Left cardiac atrium (tissue), 4 donors: ENCODE results near the gene MRAS. TPM values are rescaled to one million over a fixed set of nuclear protein-coding genes. Genes with fewer than 3 reads are reported as not detected.

Experiments
- ATAC-seq, 2 donors: fragments of 200-7000 bp; cut with Tn5 transposase; one replicate each; pipeline ENCODE4 v1.9.1; 2020; ENCODE audit warnings: mild to moderate bottlenecking in 2 of 2, moderate library complexity in 2 of 2
- DNase-seq: peaks from one replicate; pipeline ENCODE4 v3.0.0-alpha.2; 2020
- intact Hi-C, 2 donors: fragments of 100-400 bp; cut with DNase I; formaldehyde crosslinking; loops; one replicate each; pipeline versions ENCODE4 v1.14.1 to v1.15.1; 2022 to 2023
- long read RNA-seq: library from polyadenylated mRNA; unstranded; transcript quantifications from one replicate; pipeline ENCODE4 v2.0.0, GENCODE V29; 2021
- total RNA-seq, 2 donors: library from RNA; stranded (reverse); fragmentation: NEBNext Ultra II Directional; extraction: Animal tissue kit (Norgen Biotek cat#: 25700); gene quantifications; one replicate each; pipeline ENCODE4 v1.2.1, GENCODE V29; 2021
- donor health status: DM: no; HTN: yes; CAD: no.
- donor health status: DM: no; HTN: yes; CAD: no; lungs with severe emphysema.
- donor health status: DM: yes; HTN: yes; CAD: no.
- donor health status: Dilated cardiomyopathy.

The MRAS gene
- 100 to 1,000 TPM; 213 to 242 TPM for total RNA-seq
- long read RNA-seq, full-length matches to known transcripts: 24 of 166 reads
- long read RNA-seq, partial matches to known transcripts: 8 of 166 reads
- long read RNA-seq, other reads (novel, unspliced or antisense): 134 of 166 reads

DNA sequence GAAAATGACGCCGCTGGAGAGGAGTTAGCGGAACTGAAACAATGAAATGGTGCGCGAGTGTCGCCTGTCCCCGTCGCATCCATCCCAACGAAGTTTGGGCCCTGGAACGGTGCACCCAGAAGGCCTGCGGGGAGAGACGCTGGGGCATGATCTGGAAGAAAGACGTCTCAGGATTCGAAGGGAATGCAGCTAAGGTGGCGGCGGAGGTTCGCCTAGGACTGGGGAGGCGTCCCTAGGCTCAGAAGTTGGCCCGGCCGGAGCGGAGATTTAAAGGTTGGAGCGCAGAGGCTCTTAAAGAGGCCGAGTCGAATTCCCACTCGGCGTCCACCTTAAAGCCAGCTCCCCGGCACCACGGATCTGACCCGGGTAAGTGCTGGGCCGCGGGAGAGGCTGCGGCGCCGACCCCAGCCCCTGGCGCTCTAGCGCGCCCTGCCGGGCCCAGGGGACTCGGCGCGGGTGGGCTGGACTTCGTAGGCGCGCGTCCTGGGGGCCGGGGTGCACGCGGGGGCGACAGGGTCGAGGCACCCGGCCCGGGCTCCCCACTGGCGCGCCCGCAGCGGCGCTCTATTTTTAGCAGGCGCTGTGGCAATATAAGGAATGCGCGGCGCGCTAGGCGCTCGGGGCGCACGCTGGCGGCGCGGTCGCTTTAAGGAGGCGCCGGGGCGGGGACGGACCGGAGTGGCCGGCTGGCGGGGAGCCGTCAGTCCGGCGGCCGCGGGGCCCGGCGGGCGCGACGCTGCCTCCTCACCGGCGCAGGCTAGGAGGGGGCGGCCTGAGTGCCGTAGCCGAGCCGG, at the start of gene MRAS:
Gene MRAS, plus strand, starts transcription at position 620 of the 794 bp plus-strand sequence. CDS start 24,305 bp downstream, outside the sequence.
- ATAC-seq (peak; percentile 82 to 84), DNase-seq (peak; percentile 86)
- intact Hi-C loops: no loop called here

DNA sequence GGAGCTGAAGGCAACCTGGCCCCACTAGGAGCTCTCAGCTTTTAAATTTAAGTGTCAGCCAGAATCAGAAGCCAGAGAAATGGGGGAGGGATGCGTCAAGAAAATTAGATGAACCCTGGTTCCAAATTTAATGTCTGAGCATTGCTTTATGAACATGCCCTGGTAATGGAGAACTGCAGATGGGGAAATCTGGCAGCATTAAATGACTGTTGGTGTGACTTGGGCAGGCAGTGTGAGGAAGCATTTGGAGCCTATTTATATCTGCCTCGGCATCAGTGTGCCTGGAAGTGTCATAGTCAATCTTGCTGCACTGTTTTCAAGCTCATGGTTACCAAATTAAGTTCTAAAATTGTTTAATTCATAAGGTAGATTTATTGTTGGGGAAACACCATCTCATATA, 47.7 kb upstream of the MRAS start:
- intact Hi-C loops: no loop called here
- ATAC-seq (no peak), DNase-seq (no peak)

DNA sequence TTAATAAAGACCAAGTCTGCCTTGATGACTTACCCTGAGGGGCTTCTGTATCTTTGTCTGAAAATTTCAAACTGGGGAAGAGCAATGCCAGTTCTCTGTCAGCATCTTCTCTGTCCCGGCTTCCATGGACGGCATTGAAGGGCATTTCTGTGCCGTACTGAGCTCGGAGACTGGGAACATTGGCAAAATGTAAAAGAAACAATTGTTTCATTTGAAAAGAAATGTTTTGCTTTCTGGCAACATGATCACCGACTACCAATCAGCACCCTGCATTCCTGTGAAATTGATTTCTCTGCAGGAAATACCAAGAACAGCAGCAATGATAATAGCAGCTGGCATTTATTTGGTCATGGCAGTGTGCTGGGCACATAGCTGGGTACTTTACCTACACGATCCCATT, 44.9 kb upstream of the MRAS start:
- DNase-seq: no peak
- intact Hi-C loops: no loop called here
- ATAC-seq: no peak

DNA sequence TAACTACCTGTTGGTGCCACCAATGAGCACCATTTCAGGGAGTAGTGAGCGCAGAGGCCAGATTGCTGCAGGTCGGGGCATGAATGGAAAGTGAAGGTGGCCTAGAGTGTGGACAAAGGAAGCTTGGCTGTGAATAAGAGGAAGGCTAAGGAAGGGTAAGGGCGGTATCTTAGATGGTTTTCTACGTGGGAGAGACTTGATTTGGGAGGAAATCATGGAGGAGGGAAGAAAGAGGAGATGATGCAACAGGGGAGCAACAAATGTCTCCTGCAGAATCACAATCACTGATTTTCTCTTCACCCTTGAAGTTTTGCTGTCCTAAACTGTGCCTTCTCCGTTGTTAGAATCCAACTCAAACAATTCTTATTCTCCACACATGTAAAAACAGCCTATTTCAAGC, 40.5 kb upstream of the MRAS start:
- intact Hi-C loops: no loop called here
- DNase-seq (no peak), ATAC-seq (no peak)

DNA sequence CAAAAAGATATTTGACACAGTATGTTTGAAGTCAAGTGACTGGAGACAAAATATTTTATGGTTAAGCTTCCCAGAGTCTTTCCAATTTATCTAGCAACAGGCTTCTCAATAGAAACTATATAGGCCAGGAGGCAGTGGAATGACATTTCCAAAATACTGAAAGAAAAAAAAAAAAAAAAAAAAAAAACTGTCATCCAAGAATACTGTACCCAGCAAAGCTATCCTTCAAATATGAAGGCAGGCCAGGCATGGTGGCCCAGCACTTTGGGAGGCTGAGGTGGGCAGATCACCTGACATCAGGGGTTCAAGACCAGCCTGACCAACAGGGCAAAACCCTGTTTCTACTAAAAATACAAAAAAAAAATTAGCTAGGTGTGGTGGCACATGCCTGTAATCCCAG, 39.6 kb upstream of the MRAS start:
- ATAC-seq (no peak), DNase-seq (no peak)
- intact Hi-C loops: no loop called here

DNA sequence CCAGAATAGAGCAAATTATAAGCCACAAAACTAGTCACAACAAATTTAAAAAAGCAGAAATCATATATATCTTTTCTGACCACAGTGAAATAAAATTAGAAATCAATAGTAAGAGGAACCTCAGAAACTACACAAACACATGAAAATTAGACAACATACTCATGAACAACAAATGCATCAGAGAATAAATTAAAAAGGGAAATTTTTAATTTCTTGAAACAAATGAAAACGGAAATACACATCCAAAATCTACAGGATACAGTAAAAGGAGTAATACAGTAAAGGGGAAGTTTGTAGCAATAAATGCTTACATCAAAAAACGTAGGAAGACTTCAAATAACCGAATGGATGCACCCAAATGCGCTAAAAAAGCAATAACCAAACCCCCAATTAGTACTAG, 37.9 kb upstream of the MRAS start:
- ATAC-seq: no peak
- intact Hi-C loops: no loop called here
- no peak for DNase-seq

DNA sequence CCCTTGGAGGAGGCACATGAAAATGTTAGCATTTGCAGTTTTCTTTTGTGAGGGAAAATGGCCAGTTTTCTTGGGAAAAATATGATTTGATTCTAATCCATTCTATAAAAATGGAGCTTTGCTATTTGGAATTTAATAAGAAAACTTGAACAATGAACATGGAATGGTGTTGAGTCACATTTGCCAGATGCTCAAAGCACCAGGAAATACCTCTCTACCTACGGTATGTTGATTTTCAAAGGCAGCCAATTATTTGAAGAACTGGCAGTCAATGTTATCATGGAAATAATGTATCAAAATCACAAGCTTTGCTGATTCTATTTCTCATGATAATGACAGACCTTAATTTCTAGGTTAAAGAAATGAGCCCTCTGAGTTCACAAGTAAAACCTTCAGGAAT, 33.6 kb upstream of the MRAS start:
- intact Hi-C loops: no loop called here
- ATAC-seq (no peak), DNase-seq (no peak)

DNA sequence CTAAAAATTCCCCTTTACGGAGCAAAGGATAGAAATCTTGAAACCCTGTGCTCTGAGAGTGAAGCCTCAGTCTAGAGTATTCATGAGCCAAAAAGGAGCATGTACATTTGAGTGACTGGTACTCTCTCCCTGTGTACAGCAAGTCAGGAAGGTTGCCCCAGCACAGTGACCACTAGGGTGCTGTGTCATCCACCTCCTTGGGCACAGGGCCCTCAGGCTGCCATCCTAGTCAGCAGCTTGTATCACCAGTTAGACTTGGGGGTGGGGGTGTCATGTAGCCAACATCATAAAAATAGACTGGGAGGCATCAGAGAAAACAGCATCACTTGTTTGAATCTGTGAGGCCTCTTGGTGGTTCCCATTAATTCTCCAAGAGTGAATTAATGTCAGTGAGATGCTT, 30.7 kb upstream of the MRAS start:
- no peak for ATAC-seq
- intact Hi-C loops: no loop called here
- DNase-seq: no peak

DNA sequence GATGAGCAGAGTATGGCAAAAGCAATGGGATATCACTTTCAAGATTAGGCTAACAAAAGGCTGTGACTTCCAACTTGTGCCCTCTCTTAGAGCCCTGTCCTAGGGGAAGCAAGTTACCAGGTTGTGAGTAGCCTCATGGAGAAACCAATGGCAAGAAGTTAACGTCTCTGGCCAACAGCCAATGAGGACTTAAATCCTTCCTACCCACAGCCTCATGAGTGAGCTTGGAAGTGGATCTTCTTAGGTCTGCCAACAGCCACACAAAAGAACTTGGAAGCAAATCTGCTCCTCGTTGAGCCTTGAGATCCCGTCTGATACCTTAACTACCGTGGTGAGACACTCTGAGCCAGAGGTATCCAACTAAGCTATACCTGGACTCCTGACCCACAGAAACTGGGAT, 24.4 kb upstream of the MRAS start:
- no peak for ATAC-seq
- intact Hi-C loops: no loop called here
- no peak for DNase-seq

DNA sequence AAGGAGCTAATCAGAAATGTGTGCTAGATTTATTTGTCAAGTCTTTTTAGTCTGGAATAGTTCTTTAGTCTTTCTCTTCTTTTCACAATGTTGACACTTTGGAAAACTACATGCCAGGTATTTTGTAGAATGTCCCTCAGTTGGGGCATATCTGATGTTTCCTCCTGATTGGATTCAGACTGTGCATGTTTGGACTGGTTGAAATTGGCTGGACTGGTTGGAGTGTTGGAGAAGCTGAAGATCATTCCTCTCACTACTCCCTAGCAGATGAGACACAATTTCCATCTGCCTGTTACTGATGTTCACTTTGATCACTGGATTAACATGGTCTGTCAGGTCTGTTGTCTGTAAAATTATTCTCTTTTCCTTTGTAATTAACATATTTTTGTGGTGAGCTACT, 22.4 kb upstream of the MRAS start:
- intact Hi-C loops: no loop called here
- DNase-seq (no peak), ATAC-seq (no peak)

DNA sequence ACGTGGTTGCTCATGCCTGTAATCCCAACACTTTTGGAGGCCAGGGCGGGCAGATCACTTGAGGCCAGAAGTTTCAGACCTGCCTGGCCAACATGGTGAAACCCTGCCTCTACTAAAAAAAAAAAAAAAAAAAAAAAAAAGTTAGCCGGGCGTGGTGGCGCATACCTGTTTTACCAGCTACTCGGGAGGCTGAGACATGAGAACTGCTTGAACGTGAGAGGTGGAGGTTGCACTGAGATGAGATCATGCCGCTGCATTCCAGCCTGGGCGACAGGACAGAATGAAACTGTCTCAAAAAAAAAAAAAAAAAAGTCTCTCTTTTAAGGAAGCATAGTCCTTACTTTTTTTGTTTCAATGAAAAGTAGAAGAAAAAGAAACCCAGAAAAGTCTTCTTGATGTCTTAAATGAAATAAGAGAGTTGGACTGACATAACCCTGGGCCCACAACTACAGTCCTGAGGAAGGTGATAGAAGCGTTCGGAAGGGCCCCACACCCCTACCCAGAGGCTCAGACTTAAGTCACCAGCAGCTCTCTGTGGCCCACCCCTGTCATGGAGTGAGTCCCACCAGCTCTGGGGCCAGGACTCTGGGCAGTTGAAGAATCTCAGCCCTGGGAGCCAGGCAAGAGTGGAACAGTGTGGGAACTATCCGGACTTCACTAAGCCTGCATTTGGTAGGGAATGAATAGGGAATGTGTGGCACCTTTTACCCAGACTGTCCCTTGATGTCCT, 21.3 kb upstream of the MRAS start:
- intact Hi-C loops: no loop called here
- DNase-seq (no peak), ATAC-seq (no peak)

DNA sequence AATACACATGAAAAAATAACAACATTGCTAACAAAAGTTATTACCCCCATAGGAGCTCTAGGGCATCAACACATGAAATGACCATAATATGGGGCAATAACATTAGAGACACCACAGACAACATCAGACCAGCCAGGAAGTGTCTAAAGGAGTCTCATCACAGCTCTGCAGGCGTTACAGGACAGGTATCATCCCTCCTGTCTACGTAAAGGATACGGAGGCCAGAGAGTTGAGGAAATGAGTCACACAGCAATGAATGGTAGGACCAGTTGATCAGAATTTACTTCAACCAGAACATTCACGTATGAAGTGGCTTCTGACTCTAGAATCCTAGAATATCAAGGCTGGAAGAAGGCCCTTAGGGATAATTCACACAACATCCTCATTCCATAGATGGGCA, 20.5 kb upstream of the MRAS start:
- ATAC-seq (no peak), DNase-seq (no peak)
- intact Hi-C loops: no loop called here

DNA sequence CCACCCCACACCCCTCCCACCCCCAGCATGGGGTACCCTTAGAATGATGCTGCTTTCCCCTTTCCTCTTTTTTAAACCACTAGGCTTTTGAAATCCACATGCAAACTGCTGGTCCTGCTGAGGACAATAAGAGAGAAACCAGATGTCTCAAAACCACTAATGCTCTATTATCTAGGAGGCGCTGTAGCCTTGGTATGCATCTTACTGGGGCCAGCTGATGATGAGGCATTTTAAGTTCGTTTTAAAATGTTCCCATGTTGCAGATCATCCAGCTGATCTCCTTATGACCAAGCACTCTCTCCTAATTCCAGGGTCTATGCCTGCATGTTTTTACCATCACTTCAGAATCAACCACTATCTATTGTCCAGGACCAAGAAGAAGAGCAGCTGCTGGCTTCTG, 20.0 kb upstream of the MRAS start:
- DNase-seq (no peak), ATAC-seq (no peak)
- intact Hi-C loops: no loop called here

DNA sequence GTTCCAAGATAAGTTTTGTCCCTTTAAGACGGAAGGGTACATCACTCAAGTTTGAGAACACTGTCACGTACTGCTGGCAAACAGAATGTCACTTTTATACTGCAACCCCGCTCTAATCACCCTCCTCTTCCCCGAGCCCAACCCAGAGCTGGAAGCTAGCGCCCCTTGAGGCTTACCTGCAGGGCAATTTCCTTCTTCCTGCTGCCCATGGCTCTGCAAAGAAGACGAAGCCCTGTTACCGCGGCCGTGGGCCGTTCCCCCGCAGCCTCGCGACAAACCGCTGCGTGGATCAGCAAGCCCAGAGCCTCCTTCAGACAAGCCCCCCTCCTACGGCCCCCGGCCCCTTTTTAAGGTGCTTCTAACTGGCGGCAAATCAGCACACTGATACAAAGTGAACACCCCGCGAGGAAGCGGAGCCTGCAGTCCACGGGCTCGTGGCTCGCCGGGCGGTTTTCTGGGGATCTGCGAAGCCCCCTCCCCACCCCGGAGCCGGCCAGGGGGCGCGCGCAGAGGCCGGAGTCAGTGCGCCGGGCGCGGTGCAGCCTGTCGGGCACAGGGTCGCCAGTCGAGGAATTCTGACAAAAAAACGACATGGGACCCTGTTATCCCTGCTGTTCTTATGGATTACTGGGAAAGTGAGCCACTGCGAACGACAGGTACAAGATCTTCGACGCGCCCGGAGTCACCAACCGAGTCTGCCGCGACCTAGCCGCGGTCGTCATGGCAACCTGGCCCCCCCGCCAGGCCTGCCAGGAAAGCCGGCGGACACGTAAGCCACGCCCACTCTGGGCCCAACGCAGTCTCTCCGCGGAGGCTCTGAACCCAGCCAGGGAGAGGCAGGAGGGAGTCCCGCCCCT, 19.0 kb upstream of the MRAS start, which contains the start of gene NME9:
Gene NME9, minus strand, starts transcription at position 725 of the 857 bp plus-strand sequence. Its CDS starts 516 bp downstream, at position 209.
- ATAC-seq: peak; percentile 97 to 99
- DNase-seq: peak; percentile 93
- intact Hi-C loops: no loop called here

DNA sequence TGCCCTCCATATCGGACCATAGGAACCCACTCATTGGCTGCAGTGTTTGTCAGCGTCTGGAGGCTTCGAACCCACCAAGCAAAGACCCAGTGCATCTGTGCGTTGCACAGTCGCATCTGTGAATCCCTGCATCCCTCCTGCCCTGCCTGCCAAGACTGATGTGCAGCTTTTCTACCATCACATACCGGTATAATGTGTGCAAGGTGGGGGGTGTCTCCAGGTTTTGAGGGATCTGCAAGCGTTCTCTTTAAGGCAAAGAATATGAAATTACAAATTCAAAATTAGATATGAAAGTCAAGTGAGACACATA, 18.4 kb upstream of the MRAS start:
- intact Hi-C loops: loop anchor here (5.0 kb wide), 2 partner anchors 77 to 87 kb away; no protein-coding TSS in a partner anchor
- no peak for ATAC-seq
- no peak for DNase-seq

DNA sequence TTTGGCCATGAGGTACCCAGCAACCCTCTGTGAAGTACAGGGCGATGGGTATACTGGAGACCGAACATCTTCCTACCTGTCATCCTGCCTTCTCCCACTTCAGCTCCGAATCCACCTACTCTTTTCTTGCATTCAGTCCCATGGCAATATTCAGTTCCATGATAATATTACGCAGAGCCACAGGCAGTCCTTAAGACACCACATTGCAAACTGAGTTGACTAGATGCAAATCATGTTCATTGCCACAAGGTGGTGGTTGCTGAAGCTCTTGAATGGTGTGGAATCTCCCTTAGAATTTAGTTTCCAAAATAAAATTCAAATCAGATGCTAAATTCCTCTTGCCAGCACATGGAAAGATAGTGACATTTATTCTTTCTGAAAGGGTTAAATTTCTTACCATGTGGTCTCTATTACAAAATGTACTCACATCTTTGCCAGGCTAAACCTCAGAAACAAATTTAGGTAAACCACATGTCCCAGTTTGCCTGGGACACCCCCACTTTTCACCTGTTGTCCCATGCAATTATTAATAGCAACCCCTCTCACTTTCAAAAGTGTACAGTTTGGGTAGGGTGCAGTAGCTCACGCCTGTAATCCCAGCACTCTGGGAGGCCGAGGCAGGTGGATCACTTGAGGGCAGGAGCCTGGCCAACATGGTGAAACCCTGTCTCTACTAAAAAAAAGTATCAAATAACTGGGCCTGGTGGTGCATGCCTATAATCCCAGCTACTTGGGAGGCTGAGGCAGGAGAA, 17.1 kb upstream of the MRAS start:
- no peak for ATAC-seq
- DNase-seq: no peak
- intact Hi-C loops: loop anchor here (5.0 kb wide), 2 partner anchors 76 to 86 kb away; no protein-coding TSS in a partner anchor

DNA sequence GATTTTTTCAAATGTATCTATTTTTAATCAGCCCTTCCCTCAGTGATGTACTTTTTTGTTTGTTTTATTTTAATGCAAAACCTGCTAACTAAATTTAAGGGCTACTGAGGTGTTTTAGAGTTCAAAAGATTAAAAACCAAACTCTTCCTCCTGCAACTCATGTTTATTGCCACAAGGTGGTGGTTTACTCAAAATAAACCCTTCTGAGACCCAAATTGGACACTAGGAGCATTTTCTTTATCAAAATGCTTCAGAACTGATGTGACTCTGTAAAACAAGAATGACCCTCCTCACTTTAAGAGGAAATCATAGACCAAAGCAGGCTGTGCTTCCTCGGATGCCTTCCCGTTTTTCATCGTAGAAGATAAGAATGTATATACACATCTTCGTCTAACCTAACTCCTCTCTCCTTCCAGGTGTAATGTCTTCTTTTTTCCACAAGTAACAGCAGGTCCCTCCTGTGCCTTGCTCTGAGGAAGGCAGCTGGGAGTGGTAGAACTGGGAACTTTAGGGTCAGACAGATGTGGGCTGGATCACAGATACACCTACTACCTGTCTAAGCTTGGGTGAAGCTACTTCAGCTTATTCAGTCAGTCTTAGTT, 15.8 kb upstream of the MRAS start:
- ATAC-seq: no peak
- intact Hi-C loops: loop anchor here (5.0 kb wide), 2 partner anchors 75 to 85 kb away; no protein-coding TSS in a partner anchor
- no peak for DNase-seq

DNA sequence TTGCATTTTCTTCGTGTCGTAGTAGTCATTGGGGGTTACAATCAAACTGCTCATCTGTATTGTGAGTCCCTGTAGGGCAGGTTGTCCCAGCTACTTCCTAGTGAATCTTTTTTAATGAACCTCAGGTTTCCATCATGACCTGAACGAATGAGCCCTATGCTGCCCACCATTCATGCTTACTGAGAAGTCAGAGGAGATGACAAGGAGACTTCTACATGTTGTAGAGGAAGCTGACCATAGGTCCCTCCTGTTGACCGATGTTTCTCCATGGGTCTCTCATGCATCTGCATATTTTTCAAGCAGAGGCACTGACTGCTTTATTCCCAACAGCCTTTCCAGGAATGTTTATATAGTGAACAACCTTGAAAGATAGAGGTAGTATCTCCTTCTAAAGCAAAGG, 13.8 kb upstream of the MRAS start:
- ATAC-seq (no peak), DNase-seq (no peak)
- intact Hi-C loops: loop anchor here (5.0 kb wide), 2 partner anchors 73 to 83 kb away; no protein-coding TSS in a partner anchor
